HepG2 (cell line): ENCODE measurements around the gene PPM1M. TPM values are rescaled to one million over a fixed set of nuclear protein-coding genes. Genes with fewer than 3 reads are reported as not detected.

Experiments used
- ATAC-seq: fragments of 200-7000 bp; cut with Tn5 transposase; 3 replicates; pipeline ENCODE4 v1.9.1; 2020; ENCODE audit warnings: mild to moderate bottlenecking, moderate library complexity
- BruUV-seq: library from RNA; stranded (reverse); fragments of 400-500 nt; replicated peaks from 2 replicates; lab custom pipeline; 2021; lab: Mats Ljungman, UMichigan
- CTCF ChIA-PET: fragments of 300-600 bp; formaldehyde crosslinking; extraction: SDS; loops from one replicate; lab custom pipeline; 2021; ENCODE audit warnings: low total read pairs, inconsistent platforms, low intra/inter-chr PET ratio; lab: Yijun Ruan, JAX
- POLR2A ChIA-PET: fragments of 350-600 bp; sonication (Branson Sonifier 250); formaldehyde crosslinking; loops from one replicate; lab custom pipeline; 2020; ENCODE audit warnings: antibody characterized with exemption, inconsistent platforms; lab: Yijun Ruan, JAX
- DNase-seq: peaks from one replicate; pipeline ENCODE4 v3.0.0-alpha.2; 2015; ENCODE audit warnings: low spot score
- FAIRE-seq: peaks from 3 replicates; lab custom pipeline; 2011; peaks lifted over from hg19 to GRCh38; lab: Jason Lieb, UNC
- H2AFZ ChIP-seq: one replicate; pipeline ENCODE4 v1.6.1; 2011; ENCODE audit warnings: low read length, inconsistent platforms
- H3K27ac ChIP-seq: fragments of 300-600 bp; 3 replicates; pipeline ENCODE4 v1.8.0; 2011; ENCODE audit warnings: mixed run types, mild to moderate bottlenecking, mixed read lengths, low read length, inconsistent platforms; ENCODE audit not compliant: insufficient read depth; ENCODE audit errors: extremely low read length
- H3K27me3 ChIP-seq, 2 experiments: fragments of 200-600 bp in 1 of 2; 2 replicates in 1 of 2; 3 replicates in 1 of 2; pipeline versions ENCODE4 v1.6.0 to v1.8.0; 2011; ENCODE audit warnings: low read length in 2 of 2, mild to moderate bottlenecking in 2 of 2, moderate library complexity in 2 of 2, inconsistent platforms in 1 of 2; ENCODE audit not compliant: insufficient read depth in 2 of 2, control insufficient read depth in 1 of 2
- H3K36me3 ChIP-seq, 2 experiments: fragments of 200-600 bp in 1 of 2; replicated peaks in 1 of 2; 2 replicates in 1 of 2; 3 replicates in 1 of 2; pipeline versions ENCODE4 v1.5.1 to v1.8.0; 2011; ENCODE audit warnings: low read length in 2 of 2, inconsistent platforms in 1 of 2; ENCODE audit not compliant: insufficient read depth in 2 of 2, control insufficient read depth in 1 of 2
- H3K4me1 ChIP-seq: 2 replicates; pipeline ENCODE4 v1.5.1; 2012; ENCODE audit warnings: low read length, inconsistent platforms; ENCODE audit not compliant: insufficient read depth
- H3K4me2 ChIP-seq: 2 replicates; pipeline ENCODE4 v1.6.0; 2011; ENCODE audit warnings: low read depth, low read length, inconsistent platforms
- H3K4me3 ChIP-seq, 3 experiments: fragments of 200-600 bp in 1 of 3; sonication (generic), shearing (Covaris generic) in 1 of 3; replicated peaks in 1 of 3; 2 replicates each; pipeline ENCODE4 v1.5.1; 2011 to 2016; ENCODE audit warnings: low read length in 3 of 3, inconsistent platforms in 2 of 3, low read depth in 2 of 3, mild to moderate bottlenecking in 2 of 3, control low read depth in 1 of 3, mixed read lengths in 1 of 3; ENCODE audit not compliant: insufficient read depth in 1 of 3
- H3K79me2 ChIP-seq: one replicate; pipeline ENCODE4 v1.6.1; 2011; ENCODE audit warnings: low read length, inconsistent platforms; ENCODE audit not compliant: insufficient read depth
- H3K9ac ChIP-seq: 2 replicates; pipeline ENCODE4 v1.6.0; 2011; ENCODE audit warnings: mild to moderate bottlenecking, low read depth, low read length, inconsistent platforms; ENCODE audit not compliant: insufficient read depth
- H3K9me3 ChIP-seq: 2 replicates; pipeline ENCODE4 v1.5.1; 2012; ENCODE audit warnings: mild to moderate bottlenecking, low read length
- H4K20me1 ChIP-seq: 2 replicates; pipeline ENCODE4 v1.6.0; 2011; ENCODE audit warnings: inconsistent platforms, mild to moderate bottlenecking, low read length, moderate library complexity; ENCODE audit not compliant: insufficient read depth
- BHLHE40 ChIP-seq: IDR thresholded peaks from 2 replicates; pipeline ENCODE4 v1.6.1; 2011; ENCODE audit warnings: low read length, improper control_type of control experiment
- CCAR2 ChIP-seq: fragments of 200-400 bp; formaldehyde crosslinking; optimal IDR thresholded peaks from 2 replicates; pipeline ENCODE3; 2018; ENCODE audit warnings: low read depth, mild to moderate bottlenecking, low read length, moderate library complexity
- CREB3 ChIP-seq: sonication (generic); formaldehyde crosslinking; IDR thresholded peaks from 2 replicates; pipeline ENCODE4 v1.5.0; 2020; ENCODE audit warnings: missing genetic modification reagents
- GTF2F1 ChIP-seq: fragments of 150-350 bp; IDR thresholded peaks from 2 replicates; pipeline ENCODE4 v1.6.1; 2014; ENCODE audit warnings: low read length
- HNRNPH1 ChIP-seq: fragments of 200-400 bp; formaldehyde crosslinking; optimal IDR thresholded peaks from 2 replicates; pipeline ENCODE3; 2017; ENCODE audit warnings: mild to moderate bottlenecking, low read depth, low read length
- KDM5A ChIP-seq: fragments of 200-600 bp; sonication (generic); IDR thresholded peaks from 2 replicates; pipeline ENCODE4 v1.7.0; 2018; ENCODE audit warnings: antibody characterized with exemption, mild to moderate bottlenecking, low read length, borderline replicate concordance
- KDM5B ChIP-seq: sonication (generic); formaldehyde crosslinking; IDR thresholded peaks from 2 replicates; pipeline ENCODE4 v1.4.0; 2020; ENCODE audit warnings: missing genetic modification reagents, mild to moderate bottlenecking, borderline replicate concordance
- MBD4 ChIP-seq: IDR thresholded peaks from 2 replicates; pipeline ENCODE4 v1.6.1; 2012; ENCODE audit warnings: low read length, inconsistent platforms, borderline replicate concordance
- MEF2D ChIP-seq: sonication (generic); formaldehyde crosslinking; IDR thresholded peaks from 2 replicates; pipeline ENCODE4 v1.5.1; 2020; ENCODE audit warnings: mild to moderate bottlenecking, missing genetic modification reagents
- NFATC3 ChIP-seq: sonication (generic); formaldehyde crosslinking; IDR thresholded peaks from 2 replicates; pipeline ENCODE4 v1.5.1; 2020; ENCODE audit warnings: mild to moderate bottlenecking, missing genetic modification reagents
- NFYB ChIP-seq: sonication (generic); formaldehyde crosslinking; IDR thresholded peaks from 2 replicates; pipeline ENCODE4 v1.4.0; 2020; ENCODE audit warnings: missing genetic modification reagents
- RAD21 ChIP-seq: fragments of 450-650 bp; formaldehyde crosslinking; IDR thresholded peaks from 2 replicates; pipeline ENCODE4 v1.5.0; 2020; ENCODE audit warnings: mild to moderate bottlenecking
- SAFB2 ChIP-seq: sonication (generic); formaldehyde crosslinking; IDR thresholded peaks from 2 replicates; pipeline ENCODE4 v1.5.1; 2020; ENCODE audit warnings: missing genetic modification reagents, low read depth, mild to moderate bottlenecking, borderline replicate concordance
- ZNF296 ChIP-seq: sonication (generic); formaldehyde crosslinking; conservative IDR thresholded peaks from 2 replicates; pipeline ENCODE4 v1.5.0; 2020; ENCODE audit warnings: mild to moderate bottlenecking, missing genetic modification reagents
- ZNF441 ChIP-seq: sonication (generic); formaldehyde crosslinking; IDR thresholded peaks from 2 replicates; pipeline ENCODE4 v1.7.0; 2021; ENCODE audit warnings: missing genetic modification reagents, borderline replicate concordance
- ZNF776 ChIP-seq: sonication (generic); formaldehyde crosslinking; IDR thresholded peaks from 2 replicates; pipeline ENCODE4 v1.4.0; 2020; ENCODE audit warnings: mild to moderate bottlenecking, missing genetic modification reagents
- ZNF879 ChIP-seq: sonication (generic); formaldehyde crosslinking; IDR thresholded peaks from 2 replicates; pipeline ENCODE4 v1.8.1; 2023; ENCODE audit warnings: missing genetic modification reagents
- ZNF883 ChIP-seq: sonication (generic); formaldehyde crosslinking; IDR thresholded peaks from 2 replicates; pipeline ENCODE4 v1.5.1; 2020; ENCODE audit warnings: mild to moderate bottlenecking, missing genetic modification reagents; ENCODE audit errors: not compliant biosample characterization
- WGBS: methylation state at CpG from one replicate; pipeline ENCODE4 v1.1.6; 2017; ENCODE audit warnings: low lambda C conversion rate; 5-methylcytosine and 5-hydroxymethylcytosine counted together
- in situ Hi-C: cut with HindIII; loops from 2 replicates; pipeline ENCODE4 v1.10.0; 2017; ENCODE audit warnings: low pct_unique_long_range_greater_than_20kb; ENCODE audit not compliant: extremely low pct_ligation_motif_present
- intact Hi-C: fragments of 100-400 bp; cut with micrococcal nuclease; formaldehyde crosslinking; loops from one replicate; pipeline ENCODE4 v1.10.0; 2022; ENCODE audit not compliant: unreplicated experiment
- polyA plus RNA-seq, 8 experiments: library from polyadenylated mRNA; depleted of rRNA in 3 of 8; stranded (reverse) in 7 of 8; unstranded in 1 of 8; fragments of >200 nt; fragmentation: Illumina TruSeq in 4 of 8; extraction: Trizol in 4 of 8; gene quantifications; 2 replicates each; pipeline versions ENCODE4 v1.2.1 to v1.2.3, GENCODE V29; 2011 to 2016; ENCODE audit warnings: low read depth in 4 of 8, missing spikeins in 1 of 8, mixed read lengths in 1 of 8; ENCODE audit not compliant: insufficient read depth in 1 of 8
- total RNA-seq, 5 experiments: library from RNA; depleted of rRNA; stranded (reverse); fragments of >200 nt; fragmentation: Illumina TruSeq; extraction: Trizol; gene quantifications; 2 replicates each; pipeline ENCODE4 v1.2.3, GENCODE V29; 2016; ENCODE audit warnings: low read depth in 1 of 5

PPM1M gene
- total and polyA plus RNA-seq, 2 of the 13 experiments (the other 11 are each of a cell fraction or from before 2014, with no cell fraction given) = 2.5 to 5.9 TPM

- TF ChIP-seq CREB3 (CRISPR knock-in tag) (no peak), ZNF776 (CRISPR knock-in tag) (no peak), MEF2D (CRISPR knock-in tag) (no peak), ZNF296 (no peak), NFYB (CRISPR knock-in tag) (no peak), GTF2F1 (no peak), KDM5A (no peak), BHLHE40 (no peak)
Observed at GRCh38 chr3:52242039-52242438, 3.5 kb upstream of the PPM1M start (continued).

DNA sequence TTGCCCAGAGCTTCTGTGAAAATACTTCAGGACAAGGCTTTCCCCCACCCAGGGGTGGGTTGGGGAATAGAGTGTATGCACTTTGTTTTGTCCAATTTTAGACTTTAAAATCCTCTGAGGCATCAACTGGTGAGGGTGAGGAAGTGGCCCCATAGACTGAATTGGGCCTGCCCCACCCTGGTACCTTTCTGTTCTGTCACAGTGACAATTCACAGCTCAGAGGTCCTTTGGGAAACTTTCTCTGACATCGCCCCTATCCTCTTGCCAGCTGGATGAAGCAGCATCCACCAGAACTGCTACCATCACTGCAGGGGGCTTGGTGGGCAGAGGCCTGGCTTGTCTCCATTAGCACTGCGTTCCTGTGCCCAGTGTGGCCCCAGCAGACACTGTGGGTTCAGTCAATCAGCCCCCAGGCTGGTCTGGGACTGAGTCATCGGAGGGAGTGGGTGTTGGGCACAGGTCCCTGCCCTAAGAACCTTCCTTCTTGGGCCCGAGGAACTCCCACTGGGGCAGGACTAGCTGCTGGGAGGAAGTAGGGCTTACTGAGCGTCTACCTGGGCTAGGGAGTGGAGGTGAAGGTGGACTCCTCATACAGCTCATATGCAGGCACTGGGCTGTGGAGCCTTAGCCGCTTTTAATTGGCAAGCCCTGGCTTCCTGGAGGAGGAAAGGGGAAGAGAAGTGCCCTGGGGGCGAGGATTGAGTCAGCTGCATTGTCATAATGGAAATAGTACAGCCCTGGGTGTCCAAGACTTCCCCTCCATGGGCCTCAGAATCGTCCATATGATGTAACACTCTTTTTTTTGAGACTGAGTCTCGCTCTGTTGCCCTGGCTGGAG lies 1.5 kb upstream of the PPM1M start:
- Histone ChIP-seq H3K9ac (no peak overlapping the region), H3K27ac (no peak overlapping the region), H2AFZ (no peak overlapping the region), H3K27me3 (no peaks in the 10 kb centered on the region), H3K79me2 (peaks cover 4% of the 10 kb centered on the region), H3K36me3 (no peaks in the 10 kb centered on the region; a peak in 1 of 5 replicates), H3K9me3 (no peaks in the 10 kb centered on the region), H3K4me1 (peaks cover 54% of the 10 kb centered on the region), H3K4me2 (no peak overlapping the region), H3K4me3 (no peak overlapping the region), H4K20me1 (no peaks in the 10 kb centered on the region)
- FAIRE-seq = no peak
- no TSS peak for BruUV-seq
- CTCF ChIA-PET = no interaction called here
- intact Hi-C loops (no loop called here), in situ Hi-C loops (no loop called here)
- ATAC-seq = no peak
- DNase-seq = no peak
- 70% methylated on average over 9 of the region's 9 CpGs for WGBS
- no peak for TF ChIP-seq ZNF879 (CRISPR knock-in tag)
- TF ChIP-seq CREB3 (CRISPR knock-in tag) = no peak
- TF ChIP-seq CCAR2 = no peak
- TF ChIP-seq MBD4 = no peak
- no peak for TF ChIP-seq ZNF883
- no peak for TF ChIP-seq SAFB2
- TF ChIP-seq KDM5B = no peak
- no peak for TF ChIP-seq HNRNPH1
- TF ChIP-seq ZNF441 = no peak
- no peak for TF ChIP-seq NFATC3 (CRISPR knock-in tag)
- TF ChIP-seq RAD21 = no peak
- POLR2A ChIA-PET = no interaction called here
